Endothelial cell of umbilical vein (primary cell): ENCODE data around the gene LY6G6C. TPM values are rescaled to one million over a fixed set of nuclear protein-coding genes. Genes with fewer than 3 reads are reported as not detected.

Experiments
- BruUV-seq: library from RNA; stranded (reverse); fragments of 400-500 nt; replicated peaks from 2 replicates; lab custom pipeline; 2021; lab: Mats Ljungman, UMichigan
- CTCF ChIA-PET: fragments of 300-600, 350-600 bp; sonication (Branson Sonifier 250); formaldehyde crosslinking; loops from one replicate; lab custom pipeline; 2021; ENCODE audit warnings: antibody characterized with exemption, inconsistent platforms; lab: Charles Lee
- POLR2A ChIA-PET: fragments of 300-600, 350-600 bp; sonication (Branson Sonifier 250); formaldehyde crosslinking; loops from one replicate; lab custom pipeline; 2021; ENCODE audit warnings: antibody characterized with exemption, inconsistent platforms; lab: Charles Lee
- DNase-seq: peaks from one replicate; pipeline ENCODE4 v3.0.0-alpha.2; 2011; ENCODE audit warnings: low read depth, low spot score
- FAIRE-seq: peaks from 2 replicates; lab custom pipeline; 2011; peaks lifted over from hg19 to GRCh38; lab: Jason Lieb, UNC
- H2AFZ ChIP-seq: 2 replicates; pipeline ENCODE4 v1.6.0; 2012; ENCODE audit warnings: low read depth, low read length, control low read depth, inconsistent platforms
- H3K27ac ChIP-seq: 2 replicates; pipeline ENCODE4 v1.5.1; 2011; ENCODE audit warnings: low read depth, mild to moderate bottlenecking, control low read depth, low read length, moderate library complexity; ENCODE audit not compliant: insufficient read depth
- H3K27me3 ChIP-seq, 2 experiments: 2 replicates each; pipeline versions ENCODE4 v1.6.0 to v1.6.1; 2011; ENCODE audit warnings: low read length in 2 of 2, mixed read lengths in 1 of 2; ENCODE audit not compliant: control insufficient read depth in 2 of 2, insufficient read depth in 2 of 2
- H3K36me3 ChIP-seq, 2 experiments: 2 replicates in 1 of 2; 3 replicates in 1 of 2; pipeline ENCODE4 v1.5.1; 2011; ENCODE audit warnings: low read length in 2 of 2, mild to moderate bottlenecking in 1 of 2, moderate library complexity in 1 of 2; ENCODE audit not compliant: control insufficient read depth in 2 of 2, insufficient read depth in 2 of 2; ENCODE audit errors: extremely low read depth in 1 of 2
- H3K4me1 ChIP-seq: 3 replicates; pipeline ENCODE4 v1.5.1; 2011; ENCODE audit warnings: mild to moderate bottlenecking, low read length; ENCODE audit not compliant: control insufficient read depth, insufficient read depth; ENCODE audit errors: extremely low read depth
- H3K4me2 ChIP-seq: 2 replicates; pipeline ENCODE4 v1.6.1; 2011; ENCODE audit warnings: low read length, control low read depth, mixed read lengths; ENCODE audit not compliant: insufficient read depth
- H3K4me3 ChIP-seq, 3 experiments: fragments of 200-600 bp in 1 of 3; sonication (generic), shearing (Covaris generic) in 1 of 3; replicated peaks in 1 of 3; 2 replicates each; pipeline ENCODE4 v1.5.1; 2011 to 2016; ENCODE audit warnings: control low read depth in 3 of 3, low read length in 3 of 3, mild to moderate bottlenecking in 2 of 3, inconsistent platforms in 1 of 3, low read depth in 1 of 3, moderate library complexity in 1 of 3; ENCODE audit not compliant: insufficient read depth in 1 of 3
- H3K79me2 ChIP-seq: 2 replicates; pipeline ENCODE4 v1.6.0; 2012; ENCODE audit warnings: low read length, inconsistent platforms; ENCODE audit not compliant: control insufficient read depth, insufficient read depth
- H3K9ac ChIP-seq: replicated peaks from 2 replicates; pipeline ENCODE3; 2011; ENCODE audit warnings: low read length, control low read depth; ENCODE audit not compliant: insufficient read depth; ENCODE audit errors: extremely low read depth
- H3K9me1 ChIP-seq: replicated peaks from 3 replicates; pipeline ENCODE4 v1.6.0; 2011; ENCODE audit warnings: mild to moderate bottlenecking, low read length; ENCODE audit not compliant: control insufficient read depth, insufficient read depth; ENCODE audit errors: extremely low read depth
- H3K9me3 ChIP-seq: replicated peaks from 2 replicates; pipeline ENCODE4 v1.5.1; 2012; ENCODE audit warnings: low read length, inconsistent platforms; ENCODE audit not compliant: control insufficient read depth, insufficient read depth
- H4K20me1 ChIP-seq: replicated peaks from 2 replicates; pipeline ENCODE3; 2011; ENCODE audit warnings: mild to moderate bottlenecking, low read length; ENCODE audit not compliant: control insufficient read depth, insufficient read depth; ENCODE audit errors: extremely low read depth
- CTCF ChIP-seq, 2 donors: IDR thresholded peaks; 1 replicate in 1 of 2; 2 replicates in 1 of 2; pipeline ENCODE4 v1.5.1; 2011; ENCODE audit warnings: low read length in 2 of 2, mild to moderate bottlenecking in 2 of 2, moderate library complexity in 2 of 2, control low read depth in 1 of 2, inconsistent platforms in 1 of 2, low read depth in 1 of 2; ENCODE audit not compliant: insufficient read depth in 1 of 2; ENCODE audit errors: extremely low read depth in 1 of 2
- EZH2 ChIP-seq: IDR thresholded peaks from 2 replicates; pipeline ENCODE4 v1.6.1; 2012; ENCODE audit warnings: borderline replicate concordance, low read depth, mild to moderate bottlenecking, moderate library complexity, low read length, inconsistent platforms; ENCODE audit not compliant: severe bottlenecking
- FOS ChIP-seq: IDR thresholded peaks from 2 replicates; pipeline ENCODE4 v1.6.1; 2011; ENCODE audit warnings: mild to moderate bottlenecking, low read length, moderate library complexity, borderline replicate concordance; ENCODE audit not compliant: insufficient read depth
- GATA2 ChIP-seq: IDR thresholded peaks from 2 replicates; pipeline ENCODE4 v1.7.0; 2011; ENCODE audit warnings: low read depth, mild to moderate bottlenecking, moderate library complexity, mixed read lengths, low read length; ENCODE audit not compliant: insufficient read length, insufficient read depth
- JUN ChIP-seq: IDR thresholded peaks from 2 replicates; pipeline ENCODE4 v1.6.1; 2011; ENCODE audit warnings: borderline replicate concordance, low read depth; ENCODE audit not compliant: insufficient read length, insufficient read depth
- MYC ChIP-seq: IDR thresholded peaks from one replicate; pipeline ENCODE4 v1.6.1; 2011; ENCODE audit warnings: mild to moderate bottlenecking, low read depth, low read length
- POLR2A ChIP-seq: IDR thresholded peaks from 2 replicates; pipeline ENCODE4 v1.6.1; 2012; ENCODE audit warnings: low read depth, mild to moderate bottlenecking, control low read depth, low read length
- POLR2AphosphoS5 ChIP-seq: IDR thresholded peaks from 2 replicates; pipeline ENCODE4 v1.6.1; 2012; ENCODE audit warnings: low read depth, mild to moderate bottlenecking, control low read depth, low read length, moderate library complexity; ENCODE audit not compliant: insufficient read depth
- dilution Hi-C: fragments of 300-500 bp; cut with MboI; formaldehyde crosslinking; loops from one replicate; pipeline ENCODE4 v1.15.0; 2019; ENCODE audit warnings: low sequenced_read_pairs; ENCODE audit not compliant: extremely low pct_ligation_motif_present
- intact Hi-C: fragments of 100-400 bp; cut with micrococcal nuclease; formaldehyde crosslinking; loops from one replicate; pipeline ENCODE4 v1.10.0; 2022
- polyA plus RNA-seq, 4 experiments: library from polyadenylated mRNA; depleted of rRNA in 3 of 4; stranded (reverse) in 3 of 4; unstranded in 1 of 4; fragments of >200 nt; gene quantifications; 2 replicates each; pipeline versions ENCODE4 v1.2.1 to v1.2.3, GENCODE V29; 2011 to 2012; ENCODE audit warnings: missing spikeins in 1 of 4
- total RNA-seq: library from RNA; stranded (reverse); gene quantifications from 2 replicates; pipeline ENCODE4 v1.2.3, GENCODE V29; 2021
- TF ChIP-seq, protein P1 (sequence below): IDR thresholded peaks from 2 replicates; pipeline ENCODE4 v1.6.1; 2011; ENCODE audit not compliant: insufficient read depth, insufficient read length

The LY6G6C gene
- total and polyA plus RNA-seq, 2 donors (not counting 3 experiments of a cell fraction or from before 2014, with no cell fraction given), result 0.33 TPM; not detected in 1

GRCh38 chr6:31750411-31751022, 29.0 kb upstream of the LY6G6C start:
- dilution Hi-C loops (no loop called here), intact Hi-C loops (no loop called here)
- DNase-seq (no peak), FAIRE-seq (peak; percentile 18)
- POLR2A ChIA-PET, result no interaction called here
- H3K9ac ChIP-seq, result no peak overlapping the region
- no peaks in the 10 kb centered on the region for H3K79me2 ChIP-seq
- H3K9me1 ChIP-seq, result no peaks in the 10 kb centered on the region
- H3K36me3 ChIP-seq, result no peaks in the 10 kb centered on the region
- no peaks in the 10 kb centered on the region for H3K4me1 ChIP-seq
- no peak overlapping the region for H3K4me3 ChIP-seq
- TF ChIP-seq POLR2A (no peak), CTCF (IDR thresholded peaks at IDR 0.05; ENCODE audit: extremely low read depth in 1 of 2, insufficient read depth in 1 of 2, low read depth in 1 of 2, low read length in 2 of 2) (no peak), GATA2 (no peak), EZH2 (no peak), JUN (no peak), POLR2AphosphoS5 (no peak), MYC (no peak), FOS (no peak)
- TF ChIP-seq, protein P1, sequence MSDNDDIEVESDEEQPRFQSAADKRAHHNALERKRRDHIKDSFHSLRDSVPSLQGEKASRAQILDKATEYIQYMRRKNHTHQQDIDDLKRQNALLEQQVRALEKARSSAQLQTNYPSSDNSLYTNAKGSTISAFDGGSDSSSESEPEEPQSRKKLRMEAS, result no peak
- no peaks in the 10 kb centered on the region for H3K27me3 ChIP-seq
- H3K27ac ChIP-seq, result no peak overlapping the region
- no peak overlapping the region for H3K4me2 ChIP-seq
- no peaks in the 10 kb centered on the region for H3K9me3 ChIP-seq
- H4K20me1 ChIP-seq, result no peaks in the 10 kb centered on the region
- CTCF ChIA-PET, result interaction anchor here (1.2 to 3.9 kb wide), 3 partner anchors 8 to 41 kb away, joined by 3 to 18 read pairs (median 4); no protein-coding TSS in a partner anchor
- no peak overlapping the region for H2AFZ ChIP-seq
- no TSS peak for BruUV-seq
